ENCODE data around the gene PHKB.

GRCh38 chr16:47734987-47735594, 274.0 kb downstream of the PHKB start:
- no peak for TF ChIP-seq POLR2A (IDR thresholded peaks at IDR 0.05; ENCODE audit: low read depth, low read length)
- no peak for TF ChIP-seq PAX5 (IDR thresholded peaks at IDR 0.05; ENCODE audit: insufficient read depth, low read length, severe bottlenecking)
- TF ChIP-seq POU2F2 (IDR thresholded peaks at IDR 0.05; ENCODE audit: low read depth, low read length) = no peak

Measured in GM12891 (cell line).